K562 (cell line): ENCODE measurements around the gene CACNA1E. TPM values are rescaled to one million over a fixed set of nuclear protein-coding genes. Genes with fewer than 3 reads are reported as not detected.

ENCODE experiments used
- ATAC-seq: fragments of 200-7000 bp; cut with Tn5 transposase; 3 replicates; pipeline ENCODE4 v1.9.1; 2020; ENCODE audit warnings: moderate library complexity
- BruUV-seq: library from RNA; stranded (reverse); fragments of 400-500 nt; replicated peaks from 2 replicates; lab custom pipeline; 2021; lab: Mats Ljungman, UMichigan
- CTCF ChIA-PET: fragments of 300-600 bp; formaldehyde crosslinking; extraction: SDS; loops from one replicate; lab custom pipeline; 2021; ENCODE audit warnings: low intra/inter-chr PET ratio; lab: Yijun Ruan, JAX
- POLR2A ChIA-PET: fragments of 300-600, 350-650 bp; sonication (Branson Sonifier 250); formaldehyde crosslinking; extraction: SDS; loops from one replicate; lab custom pipeline; 2021; ENCODE audit warnings: antibody characterized with exemption, inconsistent platforms; lab: Yijun Ruan, JAX
- DNase-seq, 4 experiments: peaks; one replicate each; pipeline versions ENCODE4 v3.0.0 to v3.0.0-alpha.2; 2011 to 2018; ENCODE audit warnings: low spot score in 3 of 4, mixed read lengths in 3 of 4; ENCODE audit errors: extremely low read depth in 1 of 4
- FAIRE-seq: peaks from 2 replicates; lab custom pipeline; 2011; peaks lifted over from hg19 to GRCh38; lab: Jason Lieb, UNC
- H2AFZ ChIP-seq: 2 replicates; pipeline ENCODE4 v1.6.0; 2011; ENCODE audit warnings: low read depth, low read length, control low read depth, inconsistent platforms
- H3K27ac ChIP-seq: fragments of 200-600 bp; 3 replicates; pipeline ENCODE4 v1.8.0; 2011; ENCODE audit warnings: low read depth, mild to moderate bottlenecking, control low read depth, inconsistent platforms, low read length, moderate library complexity, mixed read lengths; ENCODE audit errors: extremely low read depth
- H3K27me3 ChIP-seq, 2 experiments: fragments of 300-600 bp in 1 of 2; 2 replicates in 1 of 2; 3 replicates in 1 of 2; pipeline versions ENCODE4 v1.6.0 to v1.8.0; 2011; ENCODE audit warnings: inconsistent platforms in 2 of 2, low read length in 2 of 2, mild to moderate bottlenecking in 1 of 2, mixed read lengths in 1 of 2, moderate library complexity in 1 of 2; ENCODE audit not compliant: control insufficient read depth in 2 of 2, insufficient read depth in 2 of 2
- H3K36me3 ChIP-seq: fragments of 300-600 bp; 3 replicates; pipeline ENCODE4 v1.8.0; 2011; ENCODE audit warnings: mild to moderate bottlenecking, low read length, inconsistent platforms; ENCODE audit not compliant: control insufficient read depth, insufficient read depth
- H3K4me1 ChIP-seq, 2 experiments: fragments of 200-600 bp in 1 of 2; replicated peaks in 1 of 2; 2 replicates in 1 of 2; 3 replicates in 1 of 2; pipeline versions ENCODE4 v1.5.1 to v1.8.0; 2011; ENCODE audit warnings: inconsistent platforms in 2 of 2, low read length in 2 of 2, mild to moderate bottlenecking in 1 of 2, mixed read lengths in 1 of 2, moderate library complexity in 1 of 2; ENCODE audit not compliant: control insufficient read depth in 2 of 2, insufficient read depth in 2 of 2
- H3K4me2 ChIP-seq: 2 replicates; pipeline ENCODE4 v1.6.1; 2011; ENCODE audit warnings: low read length, control low read depth, inconsistent platforms, mixed read lengths; ENCODE audit not compliant: insufficient read depth
- H3K4me3 ChIP-seq: fragments of 200-600 bp; sonication (generic), shearing (Covaris generic); 2 replicates; pipeline ENCODE4 v1.5.1; 2016; ENCODE audit warnings: control low read depth, inconsistent platforms
- H3K79me2 ChIP-seq: fragments of 200-600 bp; 3 replicates; pipeline ENCODE4 v1.8.0; 2011; ENCODE audit warnings: low read length, inconsistent platforms; ENCODE audit not compliant: control insufficient read depth, insufficient read depth
- H3K9ac ChIP-seq, 2 experiments: 2 replicates each; pipeline versions ENCODE4 v1.6.0 to v1.6.1; 2011; ENCODE audit warnings: low read depth in 2 of 2, low read length in 2 of 2, control low read depth in 1 of 2, inconsistent platforms in 1 of 2, mild to moderate bottlenecking in 1 of 2, mixed read lengths in 1 of 2; ENCODE audit not compliant: insufficient read depth in 1 of 2
- H3K9me1 ChIP-seq: one replicate; pipeline ENCODE4 v1.6.0; 2011; ENCODE audit warnings: inconsistent platforms, mild to moderate bottlenecking, low read length, moderate library complexity; ENCODE audit not compliant: control insufficient read depth, insufficient read depth
- H3K9me3 ChIP-seq: replicated peaks from 2 replicates; pipeline ENCODE4 v1.5.1; 2011; ENCODE audit warnings: low read depth, low read length, inconsistent platforms; ENCODE audit not compliant: control insufficient read depth, insufficient read depth
- H4K20me1 ChIP-seq: replicated peaks from 2 replicates; pipeline ENCODE4 v1.6.1; 2011; ENCODE audit warnings: low read length, inconsistent platforms, mixed read lengths; ENCODE audit not compliant: control insufficient read depth, insufficient read depth
- ARNT ChIP-seq, 2 experiments: fragments of 450-650 bp; IDR thresholded peaks; 2 replicates each; pipeline ENCODE4 v1.6.1; 2016; ENCODE audit warnings: mild to moderate bottlenecking in 1 of 2
- HLTF ChIP-seq: fragments of 450-650 bp; IDR thresholded peaks from 2 replicates; pipeline ENCODE4 v1.6.1; 2016
- PCBP1 ChIP-seq: fragments of 200-400 bp; formaldehyde crosslinking; IDR thresholded peaks from 2 replicates; pipeline ENCODE4 v1.6.1; 2018; ENCODE audit warnings: mild to moderate bottlenecking, low read depth, low read length; ENCODE audit not compliant: poor library complexity, severe bottlenecking
- RFX1 ChIP-seq: fragments of 450-650 bp; IDR thresholded peaks from 2 replicates; pipeline ENCODE4 v1.6.1; 2016; ENCODE audit warnings: mild to moderate bottlenecking, moderate library complexity
- TSC22D4 ChIP-seq: fragments of 450-650 bp; IDR thresholded peaks from 2 replicates; pipeline ENCODE4 v1.6.1; 2016; ENCODE audit warnings: missing genetic modification characterization, missing biosample characterization, control low read depth
- XRCC4 ChIP-seq: IDR thresholded peaks from one replicate; pipeline ENCODE4 v1.6.1; 2011; ENCODE audit not compliant: insufficient read depth, insufficient read length; ENCODE audit errors: extremely low read depth
- ZNF57 ChIP-seq: fragments of 450-650 bp; formaldehyde crosslinking; IDR thresholded peaks from 2 replicates; pipeline ENCODE4 v1.4.0; 2020; ENCODE audit warnings: mild to moderate bottlenecking, moderate library complexity
- WGBS: fragments of 100-300 bp; shearing (Covaris generic); methylation state at CpG from one replicate; pipeline ENCODE4 v1.1.6; 2016; ENCODE audit warnings: low coverage, mixed read lengths; ENCODE audit not compliant: insufficient coverage; ENCODE audit errors: missing lambda C conversion rate; 5-methylcytosine and 5-hydroxymethylcytosine counted together
- in situ Hi-C: fragments of 300-500 bp; cut with MboI; formaldehyde crosslinking; loops from 4 replicates; pipeline ENCODE4 v1.15.0; 2018; ENCODE audit warnings: inconsistent platforms, mixed read lengths
- intact Hi-C: fragments of 100-400 bp; cut with micrococcal nuclease; formaldehyde crosslinking; loops from 2 replicates; pipeline ENCODE4 v1.14.2; 2022
- polyA plus RNA-seq, 8 experiments: library from polyadenylated mRNA; depleted of rRNA in 4 of 8; stranded (reverse) in 5 of 8; unstranded in 3 of 8; fragments of >200 nt; fragmentation: Nextera tagmentation in 2 of 8; fragmentation: Illumina TruSeq in 1 of 8; extraction: Ambion mirVana in 2 of 8; extraction: Trizol in 1 of 8; gene quantifications; 2 replicates each; pipeline versions ENCODE4 v1.2.1 to v1.2.3, GENCODE V29; 2011 to 2014; ENCODE audit warnings: inconsistent platforms in 1 of 8, missing spikeins in 1 of 8
- total RNA-seq, 7 experiments: library from RNA; depleted of rRNA in 6 of 7; stranded (reverse); fragments of >200 nt in 6 of 7; fragmentation: Illumina TruSeq in 2 of 7; extraction: Trizol in 2 of 7; gene quantifications; 2 replicates each; pipeline versions ENCODE4 v1.2.1 to v1.2.3, GENCODE V29; 2011 to 2021; ENCODE audit warnings: low replicate concordance in 1 of 7
- TF ChIP-seq, protein P1 (sequence below): fragments of 450-650 bp; formaldehyde crosslinking; IDR thresholded peaks from 2 replicates; pipeline ENCODE4 v1.4.0; 2020; ENCODE audit warnings: mild to moderate bottlenecking, moderate library complexity
- TF ChIP-seq, protein P2 (sequence below), 2 experiments: fragments of 450-650 bp; IDR thresholded peaks; 2 replicates each; pipeline ENCODE4 v1.6.1; 2018; ENCODE audit warnings: mild to moderate bottlenecking in 2 of 2, low read depth in 1 of 2; ENCODE audit not compliant: partially characterized antibody in 2 of 2
- TF ChIP-seq, protein P3 (sequence below): fragments of 450-650 bp; formaldehyde crosslinking; IDR thresholded peaks from 2 replicates; pipeline ENCODE4 v1.4.0; 2020; ENCODE audit warnings: mild to moderate bottlenecking, mixed read lengths

Gene CACNA1E
- total and polyA plus RNA-seq, 9 of the 15 experiments (the other 6 are each of a cell fraction or from before 2014, with no cell fraction given), result under 0.01 to 0.04 TPM; not detected in 7

DNA sequence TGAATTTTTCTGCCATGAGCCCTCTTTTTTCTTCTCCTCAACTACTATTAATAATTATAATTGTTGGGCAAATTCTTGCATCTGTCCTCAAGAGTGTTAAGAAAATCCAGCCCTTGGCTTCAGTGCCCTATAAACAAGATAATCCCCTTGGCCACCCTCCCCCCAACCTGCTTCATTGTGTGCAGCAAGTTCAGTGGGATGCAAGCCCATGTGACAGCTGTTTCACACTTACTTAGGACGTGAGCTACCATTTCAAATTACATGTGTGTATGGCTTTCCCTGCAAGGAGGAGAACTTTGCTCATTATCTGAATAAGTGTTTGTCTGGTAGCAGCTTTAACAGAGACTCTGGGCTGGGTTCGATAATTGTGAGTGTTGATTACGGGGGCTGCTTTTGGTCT, 276.2 kb downstream of the CACNA1E start:
- Histone ChIP-seq H3K79me2 (no peaks in the 10 kb centered on the region), H4K20me1 (no peaks in the 10 kb centered on the region), H3K9me1 (no peaks in the 10 kb centered on the region), H2AFZ (no peak overlapping the region), H3K4me2 (no peak overlapping the region), H3K4me1 (no peaks in the 10 kb centered on the region), H3K9ac (no peak overlapping the region), H3K27me3 (peaks cover 4 to 20% of the 10 kb centered on the region in 2 experiments; a peak in 2 of 5 replicates), H3K9me3 (no peaks in the 10 kb centered on the region), H3K36me3 (no peaks in the 10 kb centered on the region), H3K27ac (no peak overlapping the region), H3K4me3 (no peak overlapping the region)
- no peak for ATAC-seq
- no peak for FAIRE-seq
- BruUV-seq, result no TSS peak
- in situ Hi-C loops (no loop called here), intact Hi-C loops (no loop called here)
- ChIA-PET CTCF (no interaction called here), POLR2A (interaction anchor here (0.6 kb wide), 1 partner anchor 311 kb away, joined by 3 read pairs; no protein-coding TSS in a partner anchor)
- DNase-seq, result no peak
- WGBS, result 0% methylated on average over 3 of the region's 3 CpGs
- TF ChIP-seq XRCC4 (no peak), TSC22D4 (tag) (no peak), ARNT (IDR thresholded peaks at IDR 0.05) (no peak)
- TF ChIP-seq, protein P1, sequence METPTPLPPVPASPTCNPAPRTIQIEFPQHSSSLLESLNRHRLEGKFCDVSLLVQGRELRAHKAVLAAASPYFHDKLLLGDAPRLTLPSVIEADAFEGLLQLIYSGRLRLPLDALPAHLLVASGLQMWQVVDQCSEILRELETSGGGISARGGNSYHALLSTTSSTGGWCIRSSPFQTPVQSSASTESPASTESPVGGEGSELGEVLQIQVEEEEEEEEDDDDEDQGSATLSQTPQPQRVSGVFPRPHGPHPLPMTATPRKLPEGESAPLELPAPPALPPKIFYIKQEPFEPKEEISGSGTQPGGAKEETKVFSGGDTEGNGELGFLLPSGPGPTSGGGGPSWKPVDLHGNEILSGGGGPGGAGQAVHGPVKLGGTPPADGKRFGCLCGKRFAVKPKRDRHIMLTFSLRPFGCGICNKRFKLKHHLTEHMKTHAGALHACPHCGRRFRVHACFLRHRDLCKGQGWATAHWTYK, result no peak

DNA sequence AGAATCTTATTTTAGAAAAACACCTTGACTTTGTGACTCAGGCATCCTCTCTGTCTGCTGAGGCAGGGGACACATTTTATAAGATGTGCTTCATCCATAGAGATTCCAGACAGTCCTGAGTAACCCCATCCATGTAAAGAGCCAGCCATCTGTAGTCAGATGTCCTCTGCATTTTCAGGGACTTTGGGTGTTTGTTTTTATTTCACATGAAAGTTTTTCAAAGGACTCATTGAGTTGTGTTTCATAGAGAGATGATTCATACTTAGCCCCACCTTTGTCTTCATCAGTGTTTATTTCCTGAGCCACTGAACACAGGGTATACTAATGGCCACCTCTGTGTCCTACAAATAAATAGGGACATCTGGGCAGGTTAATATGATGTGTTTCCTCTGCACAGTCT, 280.4 kb downstream of the CACNA1E start:
- H3K9me3 ChIP-seq, result no peaks in the 10 kb centered on the region
- ChIA-PET POLR2A (interaction anchor here (0.9 kb wide), 1 partner anchor 19 kb away, joined by 3 read pairs; no protein-coding TSS in a partner anchor), CTCF (no interaction called here)
- DNase-seq (no peak), ATAC-seq (no peak), FAIRE-seq (no peak)
- no peak overlapping the region for H3K4me3 ChIP-seq
- H3K79me2 ChIP-seq, result no peaks in the 10 kb centered on the region
- no peak overlapping the region for H2AFZ ChIP-seq
- BruUV-seq, result no TSS peak
- H3K9ac ChIP-seq, result no peak overlapping the region
- H3K4me2 ChIP-seq, result no peak overlapping the region
- H3K9me1 ChIP-seq, result no peaks in the 10 kb centered on the region
- in situ Hi-C loops, result no loop called here
- intact Hi-C loops, result no loop called here
- H3K36me3 ChIP-seq, result no peaks in the 10 kb centered on the region
- H3K4me1 ChIP-seq, result no peaks in the 10 kb centered on the region
- no peaks in the 10 kb centered on the region for H4K20me1 ChIP-seq
- H3K27ac ChIP-seq, result no peak overlapping the region
- H3K27me3 ChIP-seq, result peaks cover 0 to 3% of the 10 kb centered on the region in 2 experiments; a peak in 1 of 5 replicates
- TF ChIP-seq, protein P2, sequence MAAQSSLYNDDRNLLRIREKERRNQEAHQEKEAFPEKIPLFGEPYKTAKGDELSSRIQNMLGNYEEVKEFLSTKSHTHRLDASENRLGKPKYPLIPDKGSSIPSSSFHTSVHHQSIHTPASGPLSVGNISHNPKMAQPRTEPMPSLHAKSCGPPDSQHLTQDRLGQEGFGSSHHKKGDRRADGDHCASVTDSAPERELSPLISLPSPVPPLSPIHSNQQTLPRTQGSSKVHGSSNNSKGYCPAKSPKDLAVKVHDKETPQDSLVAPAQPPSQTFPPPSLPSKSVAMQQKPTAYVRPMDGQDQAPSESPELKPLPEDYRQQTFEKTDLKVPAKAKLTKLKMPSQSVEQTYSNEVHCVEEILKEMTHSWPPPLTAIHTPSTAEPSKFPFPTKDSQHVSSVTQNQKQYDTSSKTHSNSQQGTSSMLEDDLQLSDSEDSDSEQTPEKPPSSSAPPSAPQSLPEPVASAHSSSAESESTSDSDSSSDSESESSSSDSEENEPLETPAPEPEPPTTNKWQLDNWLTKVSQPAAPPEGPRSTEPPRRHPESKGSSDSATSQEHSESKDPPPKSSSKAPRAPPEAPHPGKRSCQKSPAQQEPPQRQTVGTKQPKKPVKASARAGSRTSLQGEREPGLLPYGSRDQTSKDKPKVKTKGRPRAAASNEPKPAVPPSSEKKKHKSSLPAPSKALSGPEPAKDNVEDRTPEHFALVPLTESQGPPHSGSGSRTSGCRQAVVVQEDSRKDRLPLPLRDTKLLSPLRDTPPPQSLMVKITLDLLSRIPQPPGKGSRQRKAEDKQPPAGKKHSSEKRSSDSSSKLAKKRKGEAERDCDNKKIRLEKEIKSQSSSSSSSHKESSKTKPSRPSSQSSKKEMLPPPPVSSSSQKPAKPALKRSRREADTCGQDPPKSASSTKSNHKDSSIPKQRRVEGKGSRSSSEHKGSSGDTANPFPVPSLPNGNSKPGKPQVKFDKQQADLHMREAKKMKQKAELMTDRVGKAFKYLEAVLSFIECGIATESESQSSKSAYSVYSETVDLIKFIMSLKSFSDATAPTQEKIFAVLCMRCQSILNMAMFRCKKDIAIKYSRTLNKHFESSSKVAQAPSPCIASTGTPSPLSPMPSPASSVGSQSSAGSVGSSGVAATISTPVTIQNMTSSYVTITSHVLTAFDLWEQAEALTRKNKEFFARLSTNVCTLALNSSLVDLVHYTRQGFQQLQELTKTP (IDR thresholded peaks at IDR 0.05; ENCODE audit: low read depth in 1 of 2, partially characterized antibody in 2 of 2), result no peak
- no peak for TF ChIP-seq RFX1
- TF ChIP-seq ZNF57, result no peak
- TF ChIP-seq PCBP1, result no peak
- TF ChIP-seq HLTF, result no peak
- TF ChIP-seq, protein P3, sequence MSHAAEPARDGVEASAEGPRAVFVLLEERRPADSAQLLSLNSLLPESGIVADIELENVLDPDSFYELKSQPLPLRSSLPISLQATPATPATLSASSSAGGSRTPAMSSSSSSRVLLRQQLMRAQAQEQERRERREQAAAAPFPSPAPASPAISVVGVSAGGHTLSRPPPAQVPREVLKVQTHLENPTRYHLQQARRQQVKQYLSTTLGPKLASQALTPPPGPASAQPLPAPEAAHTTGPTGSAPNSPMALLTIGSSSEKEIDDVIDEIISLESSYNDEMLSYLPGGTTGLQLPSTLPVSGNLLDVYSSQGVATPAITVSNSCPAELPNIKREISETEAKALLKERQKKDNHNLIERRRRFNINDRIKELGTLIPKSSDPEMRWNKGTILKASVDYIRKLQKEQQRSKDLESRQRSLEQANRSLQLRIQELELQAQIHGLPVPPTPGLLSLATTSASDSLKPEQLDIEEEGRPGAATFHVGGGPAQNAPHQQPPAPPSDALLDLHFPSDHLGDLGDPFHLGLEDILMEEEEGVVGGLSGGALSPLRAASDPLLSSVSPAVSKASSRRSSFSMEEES (CRISPR knock-in tag), result no peak
